ENCODE measurements around the gene RBM19. TPM values are rescaled to one million over a fixed set of nuclear protein-coding genes. Genes with fewer than 3 reads are reported as not detected.

Gene RBM19
- total RNA-seq, 1 experiment from 2014 or later: 35.7 TPM

DNA sequence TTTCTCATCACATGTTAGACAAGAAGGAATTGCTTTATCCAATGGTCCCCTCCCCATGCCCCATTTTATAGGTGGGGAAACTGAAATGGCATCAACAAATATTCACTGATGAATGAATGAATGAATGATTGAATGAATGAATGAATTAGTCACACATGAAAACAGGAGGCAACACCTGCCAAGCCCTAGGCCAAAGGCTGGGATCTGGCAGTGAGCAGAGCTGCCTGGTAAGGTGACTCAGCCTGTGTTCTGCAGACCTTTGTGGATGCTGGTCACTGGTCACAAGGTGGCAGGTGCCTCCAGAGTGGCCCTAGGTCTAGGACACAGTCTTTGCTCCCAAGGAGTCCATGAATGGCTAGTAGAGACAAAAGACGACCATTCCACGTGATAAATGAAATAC lies 188.4 kb downstream of the RBM19 start:
- Mint-ChIP-seq H3K4me1 (ENCODE audit: low read depth, unreplicated experiment) (no peaks in the 10 kb centered on the region), H3K27ac (ENCODE audit: unreplicated experiment) (no peak overlapping the region), H3K27me3 (ENCODE audit: insufficient read depth, unreplicated experiment) (no peaks in the 10 kb centered on the region), H3K36me3 (ENCODE audit: insufficient read depth, unreplicated experiment) (no peaks in the 10 kb centered on the region), H3K9me3 (ENCODE audit: unreplicated experiment) (no peaks in the 10 kb centered on the region), H3K4me3 (ENCODE audit: unreplicated experiment) (no peak overlapping the region)
- POLR2A ChIA-PET: no interaction called here
- TF ChIP-seq, protein P1, sequence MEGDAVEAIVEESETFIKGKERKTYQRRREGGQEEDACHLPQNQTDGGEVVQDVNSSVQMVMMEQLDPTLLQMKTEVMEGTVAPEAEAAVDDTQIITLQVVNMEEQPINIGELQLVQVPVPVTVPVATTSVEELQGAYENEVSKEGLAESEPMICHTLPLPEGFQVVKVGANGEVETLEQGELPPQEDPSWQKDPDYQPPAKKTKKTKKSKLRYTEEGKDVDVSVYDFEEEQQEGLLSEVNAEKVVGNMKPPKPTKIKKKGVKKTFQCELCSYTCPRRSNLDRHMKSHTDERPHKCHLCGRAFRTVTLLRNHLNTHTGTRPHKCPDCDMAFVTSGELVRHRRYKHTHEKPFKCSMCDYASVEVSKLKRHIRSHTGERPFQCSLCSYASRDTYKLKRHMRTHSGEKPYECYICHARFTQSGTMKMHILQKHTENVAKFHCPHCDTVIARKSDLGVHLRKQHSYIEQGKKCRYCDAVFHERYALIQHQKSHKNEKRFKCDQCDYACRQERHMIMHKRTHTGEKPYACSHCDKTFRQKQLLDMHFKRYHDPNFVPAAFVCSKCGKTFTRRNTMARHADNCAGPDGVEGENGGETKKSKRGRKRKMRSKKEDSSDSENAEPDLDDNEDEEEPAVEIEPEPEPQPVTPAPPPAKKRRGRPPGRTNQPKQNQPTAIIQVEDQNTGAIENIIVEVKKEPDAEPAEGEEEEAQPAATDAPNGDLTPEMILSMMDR (IDR thresholded peaks at IDR 0.05; ENCODE audit: insufficient read depth in 1 of 2, low read depth in 1 of 2, low read length in 1 of 2, severe bottlenecking in 1 of 2, unreplicated experiment in 1 of 2): no peak
- DNase-seq: no peak
- H3K4me3 ChIP-seq (ENCODE audit: low read depth, low read length): no peak overlapping the region
- no peaks in the 10 kb centered on the region for H3K4me1 ChIP-seq
- CTCF ChIA-PET: no interaction called here
- H3K27me3 ChIP-seq (replicated peaks; ENCODE audit: control insufficient read depth, insufficient read depth, low read length): no peaks in the 10 kb centered on the region
- H3K9me3 ChIP-seq: no peaks in the 10 kb centered on the region
- intact Hi-C loops (cut with micrococcal nuclease; ENCODE audit: unreplicated experiment): no loop called here
- H3K36me3 ChIP-seq (ENCODE audit: control insufficient read depth, insufficient read depth, low read length): no peaks in the 10 kb centered on the region
- BruUV-seq (replicated peaks): no TSS peak

DNA sequence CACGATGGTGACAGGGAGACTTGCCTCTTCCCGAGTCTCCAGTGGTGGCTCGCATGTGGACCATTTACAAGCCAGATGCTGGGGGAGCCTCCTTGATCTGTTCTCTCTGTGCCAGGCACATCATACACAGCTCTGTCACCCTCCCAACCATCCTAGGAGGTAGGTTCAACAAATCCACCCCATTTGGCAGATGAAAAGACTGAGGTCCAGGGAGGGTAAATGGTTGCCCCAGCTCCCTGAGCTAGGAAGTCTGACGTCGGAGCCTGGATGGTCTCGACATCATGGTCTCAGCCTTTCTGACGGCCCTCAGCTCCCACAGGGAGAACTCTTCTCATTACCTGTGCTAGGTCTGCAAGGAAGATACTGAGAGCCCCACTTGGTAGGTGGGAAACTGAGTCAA lies 189.6 kb downstream of the RBM19 start:
- Mint-ChIP-seq H3K9me3 (ENCODE audit: unreplicated experiment) (no peaks in the 10 kb centered on the region), H3K27me3 (ENCODE audit: insufficient read depth, unreplicated experiment) (no peaks in the 10 kb centered on the region), H3K4me3 (ENCODE audit: unreplicated experiment) (no peak overlapping the region), H3K4me1 (ENCODE audit: low read depth, unreplicated experiment) (no peaks in the 10 kb centered on the region), H3K27ac (ENCODE audit: unreplicated experiment) (no peak overlapping the region), H3K36me3 (ENCODE audit: insufficient read depth, unreplicated experiment) (no peaks in the 10 kb centered on the region)
- Histone ChIP-seq H3K4me1 (no peaks in the 10 kb centered on the region), H3K4me3 (ENCODE audit: low read depth, low read length) (no peak overlapping the region), H3K9me3 (no peaks in the 10 kb centered on the region), H3K27me3 (replicated peaks; ENCODE audit: control insufficient read depth, insufficient read depth, low read length) (no peaks in the 10 kb centered on the region), H3K36me3 (ENCODE audit: control insufficient read depth, insufficient read depth, low read length) (no peaks in the 10 kb centered on the region)
- no peak for DNase-seq
- intact Hi-C loops (cut with micrococcal nuclease; ENCODE audit: unreplicated experiment): no loop called here
- CTCF ChIA-PET: no interaction called here
- POLR2A ChIA-PET: no interaction called here
- TF ChIP-seq, protein P1 (IDR thresholded peaks at IDR 0.05; ENCODE audit: insufficient read depth in 1 of 2, low read depth in 1 of 2, low read length in 1 of 2, severe bottlenecking in 1 of 2, unreplicated experiment in 1 of 2): no peak
- no TSS peak for BruUV-seq (replicated peaks)

DNA sequence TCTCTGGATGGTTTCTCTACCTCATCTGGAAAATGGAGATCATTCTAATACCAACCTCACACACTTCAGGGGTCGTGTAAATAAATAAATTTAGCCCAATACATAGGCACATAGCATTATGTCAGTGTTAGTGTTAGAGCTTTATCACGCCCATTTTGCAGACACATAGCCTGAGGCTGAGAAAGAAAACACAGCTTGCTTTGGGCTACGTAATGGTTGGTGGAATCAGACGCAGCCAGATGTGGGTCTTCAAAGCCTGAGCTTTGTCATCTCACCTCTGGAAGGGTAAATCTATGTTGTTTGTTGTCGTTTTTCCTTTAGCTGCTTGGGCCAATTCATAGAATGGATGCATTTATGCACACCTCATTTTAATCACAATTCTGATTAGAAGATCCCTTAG lies 191.6 kb downstream of the RBM19 start:
- no TSS peak for BruUV-seq (replicated peaks)
- Histone ChIP-seq H3K9me3 (no peaks in the 10 kb centered on the region), H3K4me3 (ENCODE audit: low read depth, low read length) (no peak overlapping the region), H3K36me3 (ENCODE audit: control insufficient read depth, insufficient read depth, low read length) (no peaks in the 10 kb centered on the region), H3K4me1 (peaks cover 14% of the 10 kb centered on the region), H3K27me3 (replicated peaks; ENCODE audit: control insufficient read depth, insufficient read depth, low read length) (no peaks in the 10 kb centered on the region)
- POLR2A ChIA-PET: no interaction called here
- no peak for DNase-seq
- Mint-ChIP-seq H3K4me3 (ENCODE audit: unreplicated experiment) (no peak overlapping the region), H3K27me3 (ENCODE audit: insufficient read depth, unreplicated experiment) (no peaks in the 10 kb centered on the region), H3K36me3 (ENCODE audit: insufficient read depth, unreplicated experiment) (no peaks in the 10 kb centered on the region), H3K9me3 (ENCODE audit: unreplicated experiment) (no peaks in the 10 kb centered on the region), H3K4me1 (ENCODE audit: low read depth, unreplicated experiment) (no peaks in the 10 kb centered on the region), H3K27ac (ENCODE audit: unreplicated experiment) (no peak overlapping the region)
- TF ChIP-seq, protein P1 (IDR thresholded peaks at IDR 0.05; ENCODE audit: insufficient read depth in 1 of 2, low read depth in 1 of 2, low read length in 1 of 2, severe bottlenecking in 1 of 2, unreplicated experiment in 1 of 2): no peak
- intact Hi-C loops (cut with micrococcal nuclease; ENCODE audit: unreplicated experiment): no loop called here
- CTCF ChIA-PET: no interaction called here

Measured in Caco-2 (cell line).